DND-41 (cell line): ENCODE data around the gene CDC26.

Experiments used
- ATAC-seq: fragments of 200-7000 bp; cut with Tn5 transposase; 3 replicates; pipeline ENCODE4 v1.9.1; 2021; ENCODE audit warnings: low read depth; ENCODE audit not compliant: insufficient read depth
- DNase-seq: peaks from one replicate; pipeline ENCODE4 v3.0.0-alpha.2; 2020
- H2AFZ ChIP-seq: 2 replicates; pipeline ENCODE4 v1.6.0; 2012; ENCODE audit warnings: low read depth, low read length
- H3K27ac ChIP-seq: 2 replicates; pipeline ENCODE4 v1.5.1; 2012; ENCODE audit warnings: low read length, inconsistent platforms
- H3K27me3 ChIP-seq: fragments of 200-600 bp; sonication (generic); 2 replicates; pipeline ENCODE4 v1.6.0; 2012; ENCODE audit warnings: low read length, mild to moderate bottlenecking, inconsistent platforms; ENCODE audit not compliant: insufficient read depth, poor library complexity
- H3K36me3 ChIP-seq: 2 replicates; pipeline ENCODE4 v1.5.1; 2012; ENCODE audit warnings: low read length, inconsistent platforms; ENCODE audit not compliant: insufficient read depth
- H3K4me1 ChIP-seq: 2 replicates; pipeline ENCODE4 v1.5.1; 2012; ENCODE audit warnings: mild to moderate bottlenecking, low read length; ENCODE audit not compliant: insufficient read depth
- H3K4me2 ChIP-seq: 2 replicates; pipeline ENCODE4 v1.6.0; 2012; ENCODE audit warnings: mild to moderate bottlenecking, moderate library complexity, low read length, inconsistent platforms; ENCODE audit not compliant: insufficient read depth
- H3K4me3 ChIP-seq, 2 experiments: fragments of 200-600 bp in 1 of 2; shearing (Covaris generic) in 1 of 2; 2 replicates each; pipeline ENCODE4 v1.5.1; 2012 to 2016; ENCODE audit warnings: inconsistent platforms in 2 of 2, low read length in 2 of 2, mild to moderate bottlenecking in 2 of 2, low read depth in 1 of 2, moderate library complexity in 1 of 2
- H3K79me2 ChIP-seq: 2 replicates; pipeline ENCODE4 v1.6.0; 2012; ENCODE audit warnings: low read length, inconsistent platforms; ENCODE audit not compliant: insufficient read depth
- H3K9ac ChIP-seq: 2 replicates; pipeline ENCODE4 v1.6.0; 2012; ENCODE audit warnings: low read depth, mild to moderate bottlenecking, inconsistent platforms, low read length, moderate library complexity
- H3K9me3 ChIP-seq: 2 replicates; pipeline ENCODE4 v1.5.1; 2012; ENCODE audit warnings: low read length, moderate library complexity, mild to moderate bottlenecking, inconsistent platforms; ENCODE audit not compliant: insufficient read depth, severe bottlenecking
- H4K20me1 ChIP-seq: 2 replicates; pipeline ENCODE4 v1.6.0; 2012; ENCODE audit warnings: low read length; ENCODE audit not compliant: insufficient read depth
- EZH2 ChIP-seq: IDR thresholded peaks from 3 replicates; pipeline ENCODE4 v1.6.1; 2012; ENCODE audit warnings: borderline replicate concordance, low read depth, mild to moderate bottlenecking, moderate library complexity, low read length, inconsistent platforms; ENCODE audit not compliant: severe bottlenecking
- TF ChIP-seq, protein P1 (sequence below): IDR thresholded peaks from 2 replicates; pipeline ENCODE4 v1.5.1; 2012; ENCODE audit warnings: borderline replicate concordance, low read length, moderate library complexity, mild to moderate bottlenecking; ENCODE audit not compliant: poor library complexity, severe bottlenecking; ENCODE audit errors: extremely low read depth

The CDC26 gene

DNA sequence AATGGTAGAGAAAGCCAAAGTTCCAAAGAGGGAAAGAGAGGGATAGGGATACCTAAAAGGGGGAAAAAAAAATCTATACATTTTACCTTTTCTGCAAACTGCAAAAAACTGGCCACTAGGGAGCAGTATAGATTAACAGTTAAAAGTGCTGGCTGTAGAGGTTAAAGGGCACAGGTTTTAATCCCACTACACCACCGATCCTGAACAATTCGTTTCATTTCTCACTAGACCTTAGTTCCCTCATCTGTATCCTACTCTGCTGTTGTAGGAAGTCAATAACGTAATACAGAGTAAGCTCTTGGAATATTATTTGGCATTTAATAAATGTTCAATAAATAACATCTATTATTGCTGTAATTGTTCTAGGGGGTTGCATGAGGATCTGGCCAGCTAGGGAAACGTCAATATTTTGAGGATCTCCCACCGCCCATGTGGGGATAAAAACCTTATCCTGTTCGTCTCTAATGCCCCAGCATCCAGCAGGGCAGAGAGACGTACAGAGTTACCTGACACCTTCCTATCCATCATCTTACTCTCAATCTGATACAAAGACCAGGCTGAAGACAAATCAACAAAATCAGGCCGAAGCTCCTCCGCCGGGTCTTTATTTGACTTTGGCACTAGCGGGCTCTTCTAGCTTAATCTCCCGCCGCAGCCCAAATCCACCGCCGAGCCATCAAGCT is 757 bp downstream of the CDC26 start:
- Histone ChIP-seq H3K4me2 (peak overlapping the region; percentile 97), H3K4me3 (peak overlapping the region; percentile 64 to 83), H3K4me1 (peaks cover 40% of the 10 kb centered on the region), H3K9me3 (no peaks in the 10 kb centered on the region), H3K79me2 (peaks cover 51% of the 10 kb centered on the region), H3K27me3 (no peaks in the 10 kb centered on the region), H3K9ac (peak overlapping the region; percentile 76), H3K27ac (peak overlapping the region; percentile 88), H4K20me1 (peaks cover 2% of the 10 kb centered on the region; the same call in 1 of the 2 replicates), H3K36me3 (peaks cover 62% of the 10 kb centered on the region), H2AFZ (peak overlapping the region; percentile 82)
- TF ChIP-seq, protein P1, sequence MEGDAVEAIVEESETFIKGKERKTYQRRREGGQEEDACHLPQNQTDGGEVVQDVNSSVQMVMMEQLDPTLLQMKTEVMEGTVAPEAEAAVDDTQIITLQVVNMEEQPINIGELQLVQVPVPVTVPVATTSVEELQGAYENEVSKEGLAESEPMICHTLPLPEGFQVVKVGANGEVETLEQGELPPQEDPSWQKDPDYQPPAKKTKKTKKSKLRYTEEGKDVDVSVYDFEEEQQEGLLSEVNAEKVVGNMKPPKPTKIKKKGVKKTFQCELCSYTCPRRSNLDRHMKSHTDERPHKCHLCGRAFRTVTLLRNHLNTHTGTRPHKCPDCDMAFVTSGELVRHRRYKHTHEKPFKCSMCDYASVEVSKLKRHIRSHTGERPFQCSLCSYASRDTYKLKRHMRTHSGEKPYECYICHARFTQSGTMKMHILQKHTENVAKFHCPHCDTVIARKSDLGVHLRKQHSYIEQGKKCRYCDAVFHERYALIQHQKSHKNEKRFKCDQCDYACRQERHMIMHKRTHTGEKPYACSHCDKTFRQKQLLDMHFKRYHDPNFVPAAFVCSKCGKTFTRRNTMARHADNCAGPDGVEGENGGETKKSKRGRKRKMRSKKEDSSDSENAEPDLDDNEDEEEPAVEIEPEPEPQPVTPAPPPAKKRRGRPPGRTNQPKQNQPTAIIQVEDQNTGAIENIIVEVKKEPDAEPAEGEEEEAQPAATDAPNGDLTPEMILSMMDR = peak; percentile 81
- no peak for TF ChIP-seq EZH2
- peak; percentile 18; the same call in 2 of the 3 replicates for ATAC-seq
- DNase-seq = peak; percentile 39

DNA sequence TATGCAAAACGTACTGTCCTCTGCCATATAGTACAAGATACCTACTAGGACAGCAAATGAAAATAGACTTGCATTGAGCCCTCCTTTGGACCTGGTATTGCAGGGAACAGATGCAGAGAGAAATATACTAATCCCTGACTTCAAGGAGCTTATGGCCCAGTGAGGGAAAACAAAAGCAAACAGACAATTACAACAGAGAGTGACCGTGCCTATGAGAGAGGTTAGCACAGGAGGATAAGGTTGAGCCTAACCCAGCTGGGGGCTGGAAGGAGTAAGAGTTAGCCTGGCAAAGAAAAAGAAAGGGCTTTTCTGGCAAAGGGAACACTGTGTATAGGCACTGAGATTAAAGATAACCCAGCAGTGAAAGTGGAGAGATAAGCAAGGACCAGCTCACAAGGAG is 5.5 kb downstream of the CDC26 start:
- H3K9ac ChIP-seq = no peak overlapping the region
- ATAC-seq (no peak), DNase-seq (no peak)
- no peak overlapping the region for H3K4me3 ChIP-seq
- no peak overlapping the region for H3K27ac ChIP-seq
- H4K20me1 ChIP-seq = no peaks in the 10 kb centered on the region; the same call in 1 of the 2 replicates
- no peaks in the 10 kb centered on the region for H3K9me3 ChIP-seq
- H3K27me3 ChIP-seq = no peaks in the 10 kb centered on the region
- H3K36me3 ChIP-seq = peaks cover 56% of the 10 kb centered on the region
- no peak overlapping the region for H3K4me2 ChIP-seq
- TF ChIP-seq, protein P1 = no peak
- no peak for TF ChIP-seq EZH2
- H2AFZ ChIP-seq = no peak overlapping the region
- peaks cover 17% of the 10 kb centered on the region for H3K79me2 ChIP-seq
- peaks cover 15% of the 10 kb centered on the region for H3K4me1 ChIP-seq

DNA sequence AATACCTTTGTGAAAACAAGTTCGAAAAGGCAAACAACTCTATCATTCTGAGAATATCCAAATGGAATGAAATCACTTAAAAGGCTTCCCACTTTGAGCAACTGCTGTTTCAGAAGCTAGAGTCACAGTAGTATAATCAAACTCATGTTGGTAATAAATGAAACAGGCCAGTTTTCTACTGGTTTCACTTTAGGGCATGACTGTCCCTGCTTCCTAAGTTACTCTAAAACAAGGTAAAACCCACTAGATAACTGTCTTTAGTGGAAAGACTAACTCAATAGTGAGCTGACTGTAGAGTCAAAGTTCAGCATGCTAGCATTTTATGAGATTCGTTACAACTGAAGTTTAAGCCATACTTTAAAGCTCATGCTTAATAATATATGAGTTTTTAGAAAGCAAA is 6.0 kb downstream of the CDC26 start:
- Histone ChIP-seq H3K9me3 (no peaks in the 10 kb centered on the region), H2AFZ (no peak overlapping the region), H3K27me3 (no peaks in the 10 kb centered on the region), H3K4me2 (no peak overlapping the region), H3K4me3 (no peak overlapping the region), H3K27ac (no peak overlapping the region), H3K36me3 (peaks cover 56% of the 10 kb centered on the region), H3K79me2 (peaks cover 12% of the 10 kb centered on the region), H3K4me1 (peaks cover 10% of the 10 kb centered on the region), H4K20me1 (no peaks in the 10 kb centered on the region; the same call in 1 of the 2 replicates), H3K9ac (no peak overlapping the region)
- TF ChIP-seq, protein P1 = no peak
- ATAC-seq (no peak), DNase-seq (no peak)
